Sigmoid colon (tissue), 4 donors: ENCODE measurements around the gene FCHSD2.

ENCODE experiments used
- CTCF ChIP-seq, 4 experiments: fragments of 450-650 bp in 3 of 4; fragments of 200-600 bp in 1 of 4; IDR thresholded peaks; one replicate each; pipeline ENCODE4 v1.5.1; 2016 to 2019; ENCODE audit warnings: antibody characterized with exemption in 4 of 4, mild to moderate bottlenecking in 3 of 4, moderate library complexity in 2 of 4
- POLR2A ChIP-seq, 2 donors: fragments of 450-650 bp; IDR thresholded peaks; one replicate each; pipeline ENCODE4 v1.6.1; 2016; ENCODE audit warnings: antibody characterized with exemption in 2 of 2, mild to moderate bottlenecking in 2 of 2, moderate library complexity in 2 of 2
- POLR2AphosphoS5 ChIP-seq, 4 donors: sonication (generic); formaldehyde crosslinking; IDR thresholded peaks; one replicate each; pipeline ENCODE4 v1.6.1; 2017; ENCODE audit warnings: antibody characterized with exemption in 4 of 4

- TF ChIP-seq CTCF (IDR thresholded peaks at IDR 0.05), result no peak
- no peak for TF ChIP-seq POLR2AphosphoS5 (IDR thresholded peaks at IDR 0.05)
- no peak for TF ChIP-seq POLR2A (IDR thresholded peaks at IDR 0.05)
These were observed 272.3 kb downstream of the FCHSD2 start for GRCh38 chr11:72869831-72870230.
